ENCODE results near the gene ANKRD34A. TPM values are rescaled to one million over a fixed set of nuclear protein-coding genes. Genes with fewer than 3 reads are reported as not detected.
"Not testable (repeated sequence)": the region's sequence is repeated elsewhere in the genome, so short reads cannot be mapped to it uniquely, and the experiment has no call there.

ANKRD34A gene
- total RNA-seq, 1 experiment from 2014 or later: 0.22 TPM

GRCh38 chr1:145926686-145927062, 37.7 kb downstream of the ANKRD34A start:
- peaks cover 8% of the 10 kb centered on the region for H3K36me3 Mint-ChIP-seq
- H3K27ac Mint-ChIP-seq: no peak overlapping the region; the same call in 1 of the 2 replicates
- ChIA-PET POLR2A (interaction anchor here (1.0 to 2.6 kb wide), 9 partner anchors 10 to 111 kb away, joined by 3 to 24 read pairs (median 6); partner anchors contain the start of genes ANKRD34A, LIX1L, NUDT17 and PIAS3), CTCF (interaction anchor here (1.0 to 2.3 kb wide), 12 partner anchors 8 to 81 kb away, joined by 3 to 22 read pairs (median 8); partner anchors contain the start of genes ANKRD34A, ANKRD35, ITGA10 and LIX1L)
- H3K4me3 Mint-ChIP-seq: no peak overlapping the region
- H3K4me1 Mint-ChIP-seq: peaks cover 14% of the 10 kb centered on the region
- DNase-seq (ENCODE audit: low spot score) (no peak), ATAC-seq (peak; percentile 16)
- no peaks in the 10 kb centered on the region for H3K9me3 Mint-ChIP-seq
- no peaks in the 10 kb centered on the region for H3K27me3 Mint-ChIP-seq (ENCODE audit: low read depth)
- no peak for TF ChIP-seq GRHL2 (CRISPR knock-in tag; IDR thresholded peaks at IDR 0.05; ENCODE audit: insufficient replicate concordance, severe bottlenecking)

- ChIA-PET CTCF (interaction anchor here (2.2 kb wide), 1 partner anchor 31 kb away, joined by 5 read pairs; no protein-coding TSS in a partner anchor), POLR2A (interaction anchor here (0.6 to 1.3 kb wide), 2 partner anchors 42 to 105 kb away, joined by 3 read pairs; partner anchors contain the start of genes ANKRD34A and POLR3GL)
- no peaks in the 10 kb centered on the region for H3K9me3 Mint-ChIP-seq
- TF ChIP-seq E2F1 (CRISPR knock-in tag; IDR thresholded peaks at IDR 0.05): no peak
- no peak for TF ChIP-seq TEAD4 (CRISPR knock-in tag; IDR thresholded peaks at IDR 0.05)
- TF ChIP-seq, protein P1, sequence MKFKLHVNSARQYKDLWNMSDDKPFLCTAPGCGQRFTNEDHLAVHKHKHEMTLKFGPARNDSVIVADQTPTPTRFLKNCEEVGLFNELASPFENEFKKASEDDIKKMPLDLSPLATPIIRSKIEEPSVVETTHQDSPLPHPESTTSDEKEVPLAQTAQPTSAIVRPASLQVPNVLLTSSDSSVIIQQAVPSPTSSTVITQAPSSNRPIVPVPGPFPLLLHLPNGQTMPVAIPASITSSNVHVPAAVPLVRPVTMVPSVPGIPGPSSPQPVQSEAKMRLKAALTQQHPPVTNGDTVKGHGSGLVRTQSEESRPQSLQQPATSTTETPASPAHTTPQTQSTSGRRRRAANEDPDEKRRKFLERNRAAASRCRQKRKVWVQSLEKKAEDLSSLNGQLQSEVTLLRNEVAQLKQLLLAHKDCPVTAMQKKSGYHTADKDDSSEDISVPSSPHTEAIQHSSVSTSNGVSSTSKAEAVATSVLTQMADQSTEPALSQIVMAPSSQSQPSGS (CRISPR knock-in tag; IDR thresholded peaks at IDR 0.05; ENCODE audit: borderline replicate concordance, low read depth): no peak
- peaks cover 7% of the 10 kb centered on the region for H3K27me3 Mint-ChIP-seq (ENCODE audit: low read depth)
- no peak overlapping the region for H3K27ac Mint-ChIP-seq
- no peak overlapping the region for H3K4me3 Mint-ChIP-seq
- H3K4me1 Mint-ChIP-seq: peaks cover 24% of the 10 kb centered on the region
- ATAC-seq (no peak), DNase-seq (ENCODE audit: low spot score) (no peak)
- H3K36me3 Mint-ChIP-seq: peaks cover 8% of the 10 kb centered on the region
Measured at GRCh38 chr1:145922266-145922665, 42.1 kb downstream of the ANKRD34A start.

- Mint-ChIP-seq H3K27ac (peak overlapping the region; percentile 63; the same call in 1 of the 2 replicates), H3K4me3 (peak overlapping the region; percentile 86), H3K4me1 (peaks cover 19% of the 10 kb centered on the region)
- DNase-seq (ENCODE audit: low spot score); POLR2A ChIA-PET; ATAC-seq; H3K9me3 Mint-ChIP-seq; H3K36me3 Mint-ChIP-seq; H3K27me3 Mint-ChIP-seq (ENCODE audit: low read depth): not testable (repeated sequence)
- CTCF ChIA-PET: interaction anchor here (3.0 kb wide), 1 partner anchor 29 kb away, joined by 17 read pairs; no protein-coding TSS in a partner anchor
Measured at GRCh38 chr1:145920297-145920696, 44.1 kb downstream of the ANKRD34A start.

- TF ChIP-seq ZNF396 (CRISPR knock-in tag; IDR thresholded peaks at IDR 0.05; ENCODE audit: borderline replicate concordance): no peak
- TF ChIP-seq FOXJ3 (CRISPR knock-in tag; IDR thresholded peaks at IDR 0.05; ENCODE audit: borderline replicate concordance): no peak
- no peak for TF ChIP-seq NR2C2 (CRISPR knock-in tag; IDR thresholded peaks at IDR 0.05)
- no peak for TF ChIP-seq CTCF (IDR thresholded peaks at IDR 0.05)
- no peak for TF ChIP-seq ZNF232 (CRISPR knock-in tag; IDR thresholded peaks at IDR 0.05)
- peak; percentile 35; the same call in 1 of the 2 replicates for TF ChIP-seq ZNF416 (CRISPR knock-in tag; IDR thresholded peaks at IDR 0.05)
- TF ChIP-seq SMAD3 (CRISPR knock-in tag; IDR thresholded peaks at IDR 0.05; ENCODE audit: borderline replicate concordance): 0 out of 2 replicates have a peak, but pooled peaks have one; percentile 10
- no peak for TF ChIP-seq ZNF138 (CRISPR knock-in tag; conservative IDR thresholded peaks at IDR 0.05)
- TF ChIP-seq IRF2 (CRISPR knock-in tag; IDR thresholded peaks at IDR 0.05; ENCODE audit: borderline replicate concordance, low read depth): no peak
- TF ChIP-seq JAZF1 (CRISPR knock-in tag; IDR thresholded peaks at IDR 0.05): no peak
- no peak; the same call in 1 of the 2 replicates for TF ChIP-seq SP1 (CRISPR knock-in tag; conservative IDR thresholded peaks at IDR 0.05)
- TF ChIP-seq MAX (CRISPR knock-in tag; IDR thresholded peaks at IDR 0.05): 0 out of 2 replicates have a peak, but pooled peaks have one; percentile 4
- ChIA-PET POLR2A (interaction anchor here (0.7 to 1.2 kb wide), 5 partner anchors 8 to 60 kb away, joined by 3 to 10 read pairs (median 4); partner anchors contain the start of genes PIAS3 and RBM8A), CTCF (interaction anchor here (0.9 to 3.0 kb wide), 12 partner anchors 8 to 74 kb away, joined by 3 to 17 read pairs (median 4); partner anchors contain the start of genes ITGA10, LIX1L, NUDT17 and PIAS3)
- H3K9me3 Mint-ChIP-seq: no peaks in the 10 kb centered on the region
- peak overlapping the region; percentile 78 for H3K27ac Mint-ChIP-seq
- peak; percentile 44 for DNase-seq (ENCODE audit: low spot score)
- peaks cover 19% of the 10 kb centered on the region for H3K4me1 Mint-ChIP-seq
- peak overlapping the region; percentile 86 for H3K4me3 Mint-ChIP-seq
- H3K36me3 Mint-ChIP-seq: peaks cover 5% of the 10 kb centered on the region; the same call in 1 of the 2 replicates
- H3K27me3 Mint-ChIP-seq (ENCODE audit: low read depth): peaks cover 10% of the 10 kb centered on the region
- ATAC-seq: peak; percentile 26
Measured at GRCh38 chr1:145918992-145919939, 45.1 kb downstream of the ANKRD34A start.
